Measurements from ENCODE around the gene SPG21.
A peak's percentile ranks its signal among the peaks of the same experiment; 100 is the strongest.

The SPG21 gene

GRCh38 chr15:64997066-64997465 is 7.4 kb upstream of the SPG21 start:
- in situ Hi-C loops (cut with HindIII; ENCODE audit: low sequenced_read_pairs), result no loop called here
- H3K4me3 ChIP-seq (ENCODE audit: low read depth, low read length), result no peak overlapping the region
- no peak for TF ChIP-seq CTCF (IDR thresholded peaks at IDR 0.05; ENCODE audit: low read depth, low read length)
- DNase-seq (ENCODE audit: low read depth, low spot score), result no peak

GRCh38 chr15:64993290-64993689 is 3.6 kb upstream of the SPG21 start:
- TF ChIP-seq CTCF (IDR thresholded peaks at IDR 0.05; ENCODE audit: low read depth, low read length), result no peak
- DNase-seq (ENCODE audit: low read depth, low spot score), result no peak
- H3K4me3 ChIP-seq (ENCODE audit: low read depth, low read length), result no peak overlapping the region
- in situ Hi-C loops (cut with HindIII; ENCODE audit: low sequenced_read_pairs), result no loop called here

- in situ Hi-C loops (cut with HindIII; ENCODE audit: low sequenced_read_pairs), result no loop called here
Observed at GRCh38 chr15:64991536-64992135, 1.9 kb upstream of the SPG21 start.

GRCh38 chr15:64990168-64990470 is 405 bp upstream of the SPG21 start:
- TF ChIP-seq CTCF (IDR thresholded peaks at IDR 0.05; ENCODE audit: low read depth, low read length), result no peak
- H3K4me3 ChIP-seq (ENCODE audit: low read depth, low read length), result peak overlapping the region; percentile 96
- no peak for DNase-seq (ENCODE audit: low read depth, low spot score)
- in situ Hi-C loops (cut with HindIII; ENCODE audit: low sequenced_read_pairs), result no loop called here

More at GRCh38 chr15:64991536-64992135, 1.9 kb upstream of the SPG21 start:
- no peak overlapping the region for H3K4me3 ChIP-seq (ENCODE audit: low read depth, low read length)
- DNase-seq (ENCODE audit: low read depth, low spot score), result no peak
- no peak for TF ChIP-seq CTCF (IDR thresholded peaks at IDR 0.05; ENCODE audit: low read depth, low read length)

- no peak overlapping the region for H3K4me3 ChIP-seq (ENCODE audit: low read depth, low read length)
- in situ Hi-C loops (cut with HindIII; ENCODE audit: low sequenced_read_pairs), result no loop called here
- DNase-seq (ENCODE audit: low read depth, low spot score), result no peak
- TF ChIP-seq CTCF (IDR thresholded peaks at IDR 0.05; ENCODE audit: low read depth, low read length), result no peak
Observed at GRCh38 chr15:64987136-64987535, 2.6 kb downstream of the SPG21 start.

GRCh38 chr15:64985366-64986033 is 4.2 kb downstream of the SPG21 start:
- in situ Hi-C loops (cut with HindIII; ENCODE audit: low sequenced_read_pairs), result no loop called here
- TF ChIP-seq CTCF (IDR thresholded peaks at IDR 0.05; ENCODE audit: low read depth, low read length), result no peak
- DNase-seq (ENCODE audit: low read depth, low spot score), result no peak
- no peak overlapping the region for H3K4me3 ChIP-seq (ENCODE audit: low read depth, low read length)
